ENCODE data around the gene CACNA2D1.

CACNA2D1 gene

DNA sequence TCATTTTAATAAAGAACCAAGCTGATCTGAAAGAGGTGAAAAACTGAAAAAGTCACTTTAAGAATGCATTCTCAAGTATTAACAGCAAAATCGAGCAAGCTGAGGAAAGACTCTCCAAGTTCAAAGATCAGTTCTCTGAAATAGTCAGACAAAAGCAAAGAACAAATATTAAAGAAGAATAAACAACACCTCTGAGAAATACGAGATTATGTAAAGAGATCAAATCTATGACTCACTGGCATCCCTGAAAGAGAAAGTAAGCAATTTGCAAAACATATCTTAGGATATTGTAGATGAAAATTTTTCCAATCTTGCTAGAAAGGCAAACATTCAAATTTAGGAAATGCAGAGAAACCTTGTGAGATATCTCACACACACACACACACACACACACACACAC, 535.4 kb downstream of the CACNA2D1 start:
- in situ Hi-C loops (cut with MboI; ENCODE audit: low sequenced_read_pairs): no loop called here

DNA sequence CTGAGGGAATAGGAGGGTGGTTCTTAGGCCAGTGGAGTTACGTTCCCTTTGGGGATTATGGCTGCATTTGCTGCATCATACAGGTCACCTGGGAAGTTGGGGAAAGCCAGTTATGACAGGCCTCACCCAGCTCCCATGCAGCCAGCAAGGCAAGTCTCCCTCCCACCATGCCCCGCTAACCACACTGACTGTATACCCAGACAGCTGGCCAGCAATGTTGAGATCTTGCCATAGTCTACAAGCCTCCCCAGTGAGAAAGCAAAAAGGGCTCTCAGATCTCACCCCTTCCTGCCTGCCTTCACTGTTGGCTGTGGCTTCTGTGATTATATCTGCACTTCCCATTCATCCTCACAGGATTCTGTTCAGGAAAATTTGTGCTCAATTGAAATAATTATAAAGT, 540.5 kb downstream of the CACNA2D1 start:
- in situ Hi-C loops (cut with MboI; ENCODE audit: low sequenced_read_pairs): no loop called here

DNA sequence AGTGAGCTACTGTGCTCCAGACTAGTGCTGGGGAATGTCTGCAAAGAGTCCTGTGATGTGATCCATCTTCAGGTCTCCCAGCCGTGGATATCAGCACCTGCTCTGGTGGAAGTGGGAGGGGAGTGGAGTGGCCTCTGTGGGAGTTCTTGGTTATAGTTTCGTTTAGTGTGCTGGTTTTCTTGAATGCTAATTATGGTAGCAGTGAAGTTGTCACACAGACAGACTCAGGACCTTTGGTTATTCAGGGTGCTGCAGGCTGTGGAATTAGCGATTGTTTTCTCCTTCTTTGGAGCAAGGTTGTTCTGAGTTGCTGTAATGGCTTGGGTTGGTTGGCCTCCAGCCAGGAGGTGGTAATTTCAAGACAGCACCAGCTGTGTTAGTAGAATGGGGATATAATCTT, 541.0 kb downstream of the CACNA2D1 start:
- in situ Hi-C loops (cut with MboI; ENCODE audit: low sequenced_read_pairs): no loop called here

All from HL-60/S4 treated with retinoic acid at 250 ng/mL for 4 days and 3 days (cell line).